HG03064 (cell line): ENCODE data around the gene ZNF503.
"Not testable (repeated sequence)": the region's sequence is repeated elsewhere in the genome, so short reads cannot be mapped to it uniquely, and the experiment has no call there.

ENCODE experiments used
- ATAC-seq: cut with Tn5 transposase; IDR thresholded peaks from one replicate; pipeline ENCODE4 v1.9.1; 2021; ENCODE audit warnings: low read depth; ENCODE audit not compliant: unreplicated experiment

The ZNF503 gene

GRCh38 chr10:75396631-75397495, 4.7 kb downstream of the ZNF503 start:
- no peak for ATAC-seq

- ATAC-seq: no peak
Measured at GRCh38 chr10:75395932-75396630, 5.5 kb downstream of the ZNF503 start.

- ATAC-seq: no peak
Measured at GRCh38 chr10:75395066-75395931, 6.3 kb downstream of the ZNF503 start.

GRCh38 chr10:75394221-75394620, 7.3 kb downstream of the ZNF503 start:
- no peak for ATAC-seq

- no peak for ATAC-seq
Measured at GRCh38 chr10:75392744-75393143, 8.8 kb downstream of the ZNF503 start.

- no peak for ATAC-seq
Measured at GRCh38 chr10:75392271-75392670, 9.3 kb downstream of the ZNF503 start.

GRCh38 chr10:75390178-75390577, 11.4 kb downstream of the ZNF503 start:
- ATAC-seq: no peak

- ATAC-seq: no peak
Measured at GRCh38 chr10:75388082-75388481, 13.5 kb downstream of the ZNF503 start.

GRCh38 chr10:75386128-75386527, 15.4 kb downstream of the ZNF503 start:
- ATAC-seq: no peak

GRCh38 chr10:75379817-75380216, 21.7 kb downstream of the ZNF503 start:
- no peak for ATAC-seq

GRCh38 chr10:75379212-75379724, 22.3 kb downstream of the ZNF503 start:
- ATAC-seq: no peak

GRCh38 chr10:75378379-75378778, 23.2 kb downstream of the ZNF503 start:
- ATAC-seq: no peak

GRCh38 chr10:75377869-75378268, 23.7 kb downstream of the ZNF503 start:
- ATAC-seq: no peak

GRCh38 chr10:75375838-75376237, 25.7 kb downstream of the ZNF503 start:
- ATAC-seq: peak; percentile 81

GRCh38 chr10:75371010-75371409, 30.6 kb downstream of the ZNF503 start:
- no peak for ATAC-seq

GRCh38 chr10:75369838-75370237, 31.7 kb downstream of the ZNF503 start:
- ATAC-seq: not testable (repeated sequence)

GRCh38 chr10:75367901-75368300, 33.7 kb downstream of the ZNF503 start:
- ATAC-seq: no peak

- ATAC-seq: no peak
Measured at GRCh38 chr10:75367021-75367487, 34.5 kb downstream of the ZNF503 start.

GRCh38 chr10:75363431-75363830, 38.1 kb downstream of the ZNF503 start:
- no peak for ATAC-seq

- not testable (repeated sequence) for ATAC-seq
Measured at GRCh38 chr10:75359876-75360275, 41.7 kb downstream of the ZNF503 start.
